Testis (tissue), 2 donors: ENCODE measurements around the gene EYA2.

Experiments
- POLR2A ChIP-seq: fragments of 450-650 bp; IDR thresholded peaks from one replicate; pipeline ENCODE4 v1.6.1; 2017; ENCODE audit warnings: antibody characterized with exemption, mild to moderate bottlenecking, moderate library complexity
- TF ChIP-seq, protein P1 (sequence below), 3 experiments: fragments of 450-650 bp in 2 of 3; fragments of 200-600 bp in 1 of 3; sonication (generic) in 1 of 3; IDR thresholded peaks; one replicate each; pipeline ENCODE4 v1.5.1; 2016 to 2019; ENCODE audit warnings: antibody characterized with exemption in 3 of 3, mild to moderate bottlenecking in 2 of 3, moderate library complexity in 1 of 3

DNA sequence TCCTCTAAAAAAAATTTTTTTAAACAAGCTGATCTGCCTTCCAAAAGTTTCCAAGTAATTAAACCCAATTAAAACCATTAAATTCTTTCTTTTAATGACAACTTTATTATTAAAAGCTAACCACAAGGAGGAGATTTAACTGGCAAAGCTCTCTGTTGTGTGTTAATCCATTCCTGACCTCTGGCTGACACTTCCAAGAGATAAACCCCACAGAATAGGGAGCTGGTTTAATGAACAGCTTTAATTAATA lies 230.8 kb downstream of the EYA2 start:
- TF ChIP-seq POLR2A: no peak
- TF ChIP-seq, protein P1, sequence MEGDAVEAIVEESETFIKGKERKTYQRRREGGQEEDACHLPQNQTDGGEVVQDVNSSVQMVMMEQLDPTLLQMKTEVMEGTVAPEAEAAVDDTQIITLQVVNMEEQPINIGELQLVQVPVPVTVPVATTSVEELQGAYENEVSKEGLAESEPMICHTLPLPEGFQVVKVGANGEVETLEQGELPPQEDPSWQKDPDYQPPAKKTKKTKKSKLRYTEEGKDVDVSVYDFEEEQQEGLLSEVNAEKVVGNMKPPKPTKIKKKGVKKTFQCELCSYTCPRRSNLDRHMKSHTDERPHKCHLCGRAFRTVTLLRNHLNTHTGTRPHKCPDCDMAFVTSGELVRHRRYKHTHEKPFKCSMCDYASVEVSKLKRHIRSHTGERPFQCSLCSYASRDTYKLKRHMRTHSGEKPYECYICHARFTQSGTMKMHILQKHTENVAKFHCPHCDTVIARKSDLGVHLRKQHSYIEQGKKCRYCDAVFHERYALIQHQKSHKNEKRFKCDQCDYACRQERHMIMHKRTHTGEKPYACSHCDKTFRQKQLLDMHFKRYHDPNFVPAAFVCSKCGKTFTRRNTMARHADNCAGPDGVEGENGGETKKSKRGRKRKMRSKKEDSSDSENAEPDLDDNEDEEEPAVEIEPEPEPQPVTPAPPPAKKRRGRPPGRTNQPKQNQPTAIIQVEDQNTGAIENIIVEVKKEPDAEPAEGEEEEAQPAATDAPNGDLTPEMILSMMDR (IDR thresholded peaks at IDR 0.05): no peak
